Stimulated activated CD4-positive, alpha-beta T cell treated with anti-CD3 and anti-CD28 coated beads, Interleukin-15, amount 100 ng/mL, for 24 hours (primary cell): Measurements from ENCODE around the gene GLCE.
A peak's percentile ranks its signal among the peaks of the same experiment; 100 is the strongest.
"Not testable (repeated sequence)": the region's sequence is repeated elsewhere in the genome, so short reads cannot be mapped to it uniquely, and the experiment has no call there.

Experiments used
- DNase-seq: peaks from one replicate; pipeline ENCODE4 v3.0.0-alpha.2; 2020

GLCE gene

GRCh38 chr15:69302087-69302486, 141.7 kb downstream of the GLCE start:
- DNase-seq, result not testable (repeated sequence)

DNA sequence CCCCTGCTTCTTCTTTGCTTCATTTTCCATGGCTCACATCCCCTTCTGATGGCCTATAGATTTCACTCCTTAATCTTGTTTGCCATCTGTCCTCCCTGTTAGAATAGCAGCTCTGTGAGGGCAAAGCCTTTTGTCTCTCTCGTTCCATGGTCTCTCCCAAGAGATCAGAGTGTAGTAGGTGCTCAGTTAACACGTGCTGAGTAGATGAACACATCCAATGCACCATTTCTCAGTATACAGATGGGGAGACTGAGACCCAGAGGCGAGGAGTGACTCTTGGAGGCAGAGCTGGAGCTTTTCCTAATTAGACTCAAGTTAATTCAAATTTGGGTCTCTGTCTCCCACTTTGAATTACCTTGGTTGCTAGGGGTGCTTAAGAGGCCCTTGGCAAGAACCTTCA, 142.5 kb downstream of the GLCE start:
- DNase-seq, result no peak

DNA sequence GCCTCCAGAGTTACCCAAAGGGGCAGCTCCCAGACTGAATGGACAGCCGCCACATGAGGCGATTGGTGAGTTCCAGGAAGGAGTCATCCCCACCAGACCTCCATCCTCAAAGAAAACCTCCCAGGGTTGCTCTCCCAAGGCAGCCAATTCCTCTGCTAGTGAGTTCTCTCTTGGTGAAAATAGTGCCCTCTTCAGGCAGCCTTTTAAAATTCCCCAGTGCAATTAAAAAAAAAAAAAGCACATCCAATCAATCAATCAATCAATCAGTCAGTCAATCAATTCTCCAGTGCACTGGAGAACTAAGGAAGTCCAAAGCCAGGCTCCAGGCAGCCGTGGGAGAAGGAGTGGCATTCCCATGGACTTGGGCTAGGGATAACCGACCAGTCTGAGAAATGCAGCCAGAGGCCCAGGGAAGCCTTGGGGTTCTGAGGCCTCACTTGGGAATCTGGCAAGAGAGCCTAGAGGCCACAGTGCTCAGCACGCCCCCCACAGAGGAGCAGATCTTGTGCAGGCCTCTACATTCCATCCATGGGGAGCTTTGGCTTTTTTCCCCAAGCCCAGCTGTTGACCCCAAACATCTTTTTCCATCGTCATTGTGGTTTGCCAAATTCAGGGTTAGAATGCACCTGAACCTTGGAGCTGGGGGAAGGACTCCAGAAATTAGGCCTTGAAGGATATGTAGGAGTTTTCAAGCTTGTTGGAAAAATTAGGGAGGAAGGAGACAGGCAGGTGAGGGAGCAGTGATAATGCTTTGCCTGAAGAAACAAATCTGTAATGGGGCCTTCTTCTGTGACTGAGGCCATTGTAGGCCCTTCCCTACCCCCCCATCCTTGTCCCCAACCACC, 143.1 kb downstream of the GLCE start:
- DNase-seq, result no peak

DNA sequence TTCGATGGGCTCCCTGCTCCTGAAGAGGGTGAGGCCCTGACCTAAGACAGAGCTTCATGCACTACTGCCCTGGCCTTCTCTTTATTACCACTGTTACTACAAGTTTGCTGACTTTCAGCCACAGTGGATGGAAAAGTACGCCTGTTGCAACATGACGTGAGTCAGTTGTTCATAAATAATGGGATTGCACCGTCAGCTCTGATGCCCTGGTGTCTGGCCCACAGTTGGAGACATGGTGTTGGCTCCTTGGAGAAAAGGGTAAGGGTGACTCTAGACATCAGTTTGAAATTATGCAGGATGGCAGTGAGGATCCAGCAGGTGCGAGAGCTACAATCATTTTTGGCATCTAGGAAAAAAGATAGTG, 143.7 kb downstream of the GLCE start:
- DNase-seq, result no peak

GRCh38 chr15:69305204-69305931, 144.9 kb downstream of the GLCE start:
- DNase-seq, result no peak

DNA sequence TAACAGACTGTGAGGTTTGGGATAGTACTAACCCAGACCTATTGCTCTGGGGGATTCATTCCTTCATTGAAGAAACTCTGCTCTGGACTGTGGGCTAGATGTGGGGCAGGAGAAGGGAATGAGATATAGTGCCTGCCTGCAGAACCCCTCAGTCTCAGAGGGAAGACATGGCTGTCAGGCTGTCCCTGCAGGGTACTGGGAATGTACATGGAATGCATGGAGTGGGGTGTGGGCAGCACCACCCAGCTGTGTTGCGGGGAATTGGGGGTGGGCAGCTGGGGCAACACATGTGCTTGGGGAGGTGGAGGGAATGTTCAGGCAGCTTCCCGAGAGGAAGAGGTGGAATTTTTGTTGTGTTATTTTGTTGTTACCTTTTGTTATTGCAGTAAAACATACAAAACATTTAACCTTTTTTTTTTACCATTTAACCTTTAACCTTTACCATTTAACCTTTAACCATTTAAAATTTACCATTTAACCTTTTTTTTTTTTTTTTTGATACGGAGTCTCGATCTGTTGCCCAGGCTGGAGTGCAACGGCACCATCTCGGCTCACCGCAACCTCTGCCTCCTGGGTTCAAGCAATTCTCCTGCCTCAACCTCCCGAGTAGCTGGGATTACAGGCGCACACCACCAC, 145.6 kb downstream of the GLCE start:
- DNase-seq, result no peak

DNA sequence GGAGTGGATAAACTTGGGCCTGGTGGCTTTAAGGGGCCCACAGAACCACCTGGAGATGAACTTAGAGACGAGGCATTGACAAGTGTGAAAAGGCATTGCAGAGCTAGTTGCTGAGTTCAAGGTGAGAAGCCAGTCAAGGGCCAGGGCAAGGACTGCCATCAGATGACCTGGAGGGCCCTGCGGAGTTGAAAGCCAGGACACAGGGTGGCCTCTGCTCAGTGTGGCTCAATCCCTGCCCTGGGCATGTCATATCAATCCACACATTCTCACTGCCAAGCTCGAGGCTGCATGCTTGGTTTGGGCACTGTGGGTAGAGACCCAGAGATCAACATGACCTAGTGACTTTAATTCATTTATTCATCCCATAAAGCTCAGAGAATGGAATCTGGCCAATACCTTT, 147.5 kb downstream of the GLCE start:
- DNase-seq, result no peak

- DNase-seq, result no peak
Observed at GRCh38 chr15:69308949-69309348, 148.5 kb downstream of the GLCE start.

DNA sequence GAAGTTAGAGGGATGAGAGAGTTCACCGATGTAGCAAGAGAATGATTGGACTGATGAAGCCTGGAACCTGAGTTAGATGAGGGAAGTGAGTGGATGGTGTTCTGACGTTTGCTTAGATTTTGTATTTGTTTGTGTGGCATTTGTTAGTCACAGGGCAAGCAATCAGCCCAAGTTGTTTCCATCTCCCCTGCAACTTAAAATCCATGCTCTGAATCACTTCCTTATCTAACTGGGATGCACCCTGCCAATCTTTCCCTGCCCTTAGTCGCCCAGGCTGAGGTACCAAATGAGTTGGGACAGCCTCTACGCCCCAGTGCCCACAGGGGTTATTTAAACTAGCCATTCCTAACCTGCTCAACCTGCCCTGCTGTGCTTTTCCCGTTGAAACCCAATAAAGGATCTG, 150.9 kb downstream of the GLCE start:
- DNase-seq, result no peak

- no peak for DNase-seq
Observed at GRCh38 chr15:69313432-69314000, 153.1 kb downstream of the GLCE start.

- DNase-seq, result no peak
Observed at GRCh38 chr15:69314131-69314530, 153.7 kb downstream of the GLCE start.

- DNase-seq, result no peak
Observed at GRCh38 chr15:69314736-69315135, 154.3 kb downstream of the GLCE start.

DNA sequence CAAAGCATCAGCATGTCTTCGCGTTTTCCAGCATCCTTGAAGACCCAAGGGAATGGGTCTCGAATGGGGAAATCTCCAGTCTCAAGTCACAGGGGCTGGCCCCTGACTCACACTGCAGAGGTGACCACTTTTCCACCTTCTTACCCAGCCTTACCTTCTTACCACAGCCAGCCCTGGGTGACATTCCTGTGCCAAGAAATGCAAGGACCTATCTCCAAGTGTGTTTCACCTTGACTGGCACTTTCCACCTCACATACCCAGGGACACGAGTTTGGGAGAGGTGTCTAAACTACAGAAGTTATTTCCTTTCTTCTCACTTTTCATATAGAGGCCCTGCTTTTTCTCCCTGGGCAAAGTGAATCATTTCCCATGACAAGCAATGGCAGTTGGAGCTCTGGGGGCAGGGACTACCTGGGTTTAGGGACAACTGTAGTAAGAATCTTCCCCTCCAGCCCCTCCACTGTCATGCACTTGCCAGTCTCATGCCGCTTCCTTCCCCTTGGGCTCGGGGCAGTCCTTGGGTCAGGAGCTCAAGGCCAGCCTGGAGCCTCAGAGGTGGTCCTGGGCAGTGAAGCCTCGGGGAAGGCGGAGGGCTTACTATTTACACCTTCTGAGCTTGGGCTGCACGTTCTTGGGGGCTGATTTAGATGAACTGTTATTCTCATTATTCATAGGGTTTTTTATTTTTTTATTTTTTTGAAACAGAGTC, 155.1 kb downstream of the GLCE start:
- DNase-seq, result no peak

GRCh38 chr15:69316291-69316690, 155.9 kb downstream of the GLCE start:
- DNase-seq, result no peak

GRCh38 chr15:69317392-69317841, 157.0 kb downstream of the GLCE start:
- no peak for DNase-seq

GRCh38 chr15:69318033-69318432, 157.6 kb downstream of the GLCE start:
- DNase-seq, result no peak

- peak; percentile 28 for DNase-seq
Observed at GRCh38 chr15:69319384-69320375, 159.2 kb downstream of the GLCE start.

- DNase-seq, result no peak
Observed at GRCh38 chr15:69320977-69321554, 160.6 kb downstream of the GLCE start.
